GM19372 (cell line): ENCODE data around the gene GCHFR.

Source experiments
- ATAC-seq: cut with Tn5 transposase; IDR thresholded peaks from one replicate; pipeline ENCODE4 v1.9.1; 2021; ENCODE audit warnings: mild to moderate bottlenecking, low read depth, moderate library complexity; ENCODE audit not compliant: unreplicated experiment

GCHFR gene

GRCh38 chr15:40763801-40764628 lies at the start of gene GCHFR:
Gene GCHFR, plus strand, starts transcription at chr15:40764068. Its CDS starts 113 bp downstream, at chr15:40764181.
- ATAC-seq: peak; percentile 62

- ATAC-seq: no peak
These were observed 49.7 kb upstream of the GCHFR start for GRCh38 chr15:40714144-40714543.

GRCh38 chr15:40716165-40716564 lies 47.7 kb upstream of the GCHFR start:
- no peak for ATAC-seq

GRCh38 chr15:40721701-40722100 lies 42.2 kb upstream of the GCHFR start:
- no peak for ATAC-seq

DNA sequence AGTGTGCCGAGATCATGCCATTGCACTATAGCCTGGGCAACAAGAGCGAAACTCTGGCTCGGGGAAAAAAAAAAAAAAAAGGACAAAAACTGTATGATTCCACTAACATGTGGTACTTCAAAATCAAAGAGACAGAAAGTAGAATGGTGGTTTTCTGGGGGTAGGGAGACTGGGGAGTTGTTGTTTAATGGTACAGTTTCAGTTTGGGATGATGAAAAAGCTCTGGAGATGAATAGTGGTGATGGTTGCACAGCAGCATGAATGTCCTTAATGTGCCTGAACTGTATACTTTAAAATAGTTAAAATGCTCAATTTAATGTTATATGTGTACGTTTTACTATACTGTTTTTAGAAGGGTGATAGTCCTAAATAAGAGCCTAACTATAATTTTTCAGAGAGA lies 41.5 kb upstream of the GCHFR start:
- no peak for ATAC-seq

- no peak for ATAC-seq
These were observed 40.9 kb upstream of the GCHFR start for GRCh38 chr15:40722934-40723333.

- no peak for ATAC-seq
These were observed 39.9 kb upstream of the GCHFR start for GRCh38 chr15:40723919-40724318.

- no peak for ATAC-seq
These were observed 32.8 kb upstream of the GCHFR start for GRCh38 chr15:40731034-40731433.

- ATAC-seq: no peak
These were observed 27.3 kb upstream of the GCHFR start for GRCh38 chr15:40736575-40736974.

GRCh38 chr15:40737048-40737447 lies 26.8 kb upstream of the GCHFR start:
- no peak for ATAC-seq

GRCh38 chr15:40739047-40739446 lies 24.8 kb upstream of the GCHFR start:
- no peak for ATAC-seq

DNA sequence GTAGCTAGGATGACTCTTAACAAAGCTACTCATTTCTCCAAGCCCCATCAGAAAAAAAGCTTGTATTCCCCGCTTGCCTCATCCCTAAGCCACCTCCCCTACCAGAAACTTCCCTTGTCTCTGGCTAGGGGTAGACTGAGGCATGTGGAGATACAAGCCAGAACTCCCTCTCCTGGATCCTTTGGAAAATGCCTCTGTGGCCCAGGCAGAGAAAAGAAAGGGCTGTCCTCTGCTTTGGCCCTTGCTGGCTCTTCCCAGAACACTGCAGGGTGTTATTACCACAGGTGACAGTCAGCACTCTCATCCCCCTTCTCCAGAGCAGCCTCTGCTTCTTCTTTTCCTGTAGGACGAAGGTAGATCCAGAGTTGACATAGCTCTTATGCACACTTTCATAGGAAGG lies 24.0 kb upstream of the GCHFR start:
- no peak for ATAC-seq

GRCh38 chr15:40743485-40743901 lies 20.4 kb upstream of the GCHFR start:
- no peak for ATAC-seq

- ATAC-seq: no peak
These were observed 19.7 kb upstream of the GCHFR start for GRCh38 chr15:40743921-40744814.

DNA sequence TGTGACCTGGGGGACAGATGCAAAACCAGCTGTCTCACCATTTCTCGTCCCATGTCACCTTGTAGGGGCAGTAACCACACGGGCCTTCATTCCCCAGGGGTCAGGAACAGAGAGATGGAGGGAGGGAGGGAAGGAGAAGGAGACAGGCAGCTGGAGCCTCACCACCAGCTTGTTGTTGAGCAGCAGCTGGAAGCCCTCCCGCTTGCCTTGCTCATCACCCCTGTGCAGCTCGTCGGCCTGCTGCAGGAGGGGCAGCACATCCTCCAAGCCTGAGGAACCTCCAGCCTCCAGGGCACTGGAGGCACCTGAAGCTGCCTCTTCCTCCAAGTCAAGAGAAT lies 19.1 kb upstream of the GCHFR start:
- no peak for ATAC-seq

DNA sequence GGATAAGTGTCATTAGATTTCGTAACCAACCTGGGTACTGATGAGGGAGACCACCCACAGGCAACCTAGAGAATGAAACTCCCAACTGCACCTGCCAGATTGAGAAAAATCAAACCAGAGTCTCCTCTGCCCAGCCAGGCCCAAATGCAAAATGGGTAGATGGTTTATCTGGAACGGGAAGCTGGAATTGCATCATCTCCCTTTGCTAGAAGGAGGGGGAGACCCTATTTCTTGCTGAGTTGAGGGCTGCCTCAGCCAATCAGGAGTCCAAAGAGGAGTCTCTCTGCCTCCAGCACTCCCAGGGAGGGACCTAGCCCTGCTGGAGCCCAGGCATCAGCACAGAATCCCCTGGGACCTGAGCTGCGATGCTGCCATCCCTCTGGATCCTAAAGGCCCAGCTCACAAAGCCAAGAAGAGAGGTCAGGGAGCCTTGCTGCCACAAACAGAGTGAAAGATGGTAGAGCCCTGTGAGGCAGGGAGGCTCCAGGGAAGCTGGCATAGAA lies 16.9 kb upstream of the GCHFR start:
- ATAC-seq: no peak

- ATAC-seq: no peak
These were observed 15.9 kb upstream of the GCHFR start for GRCh38 chr15:40747685-40748631.

GRCh38 chr15:40749151-40749630 lies 14.7 kb upstream of the GCHFR start:
- no peak for ATAC-seq

DNA sequence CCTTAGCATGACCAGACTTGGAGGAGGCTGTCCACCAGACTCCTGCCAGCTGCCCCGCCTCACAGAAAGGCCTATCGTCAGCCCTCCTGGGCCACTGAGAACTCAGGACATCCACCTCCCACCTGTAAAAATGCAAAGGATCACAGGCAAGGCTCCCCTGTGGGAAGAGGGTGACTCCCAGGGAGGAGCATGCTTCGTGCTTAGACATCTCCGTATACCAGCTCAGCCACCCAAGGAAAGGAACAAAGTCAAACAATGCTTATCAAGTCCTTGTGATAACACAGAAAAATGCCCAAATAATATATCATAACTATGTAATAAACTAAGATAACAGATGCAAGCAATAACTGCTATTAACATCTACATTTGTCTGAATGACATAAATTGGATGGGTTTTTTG lies 13.0 kb upstream of the GCHFR start:
- ATAC-seq: no peak

DNA sequence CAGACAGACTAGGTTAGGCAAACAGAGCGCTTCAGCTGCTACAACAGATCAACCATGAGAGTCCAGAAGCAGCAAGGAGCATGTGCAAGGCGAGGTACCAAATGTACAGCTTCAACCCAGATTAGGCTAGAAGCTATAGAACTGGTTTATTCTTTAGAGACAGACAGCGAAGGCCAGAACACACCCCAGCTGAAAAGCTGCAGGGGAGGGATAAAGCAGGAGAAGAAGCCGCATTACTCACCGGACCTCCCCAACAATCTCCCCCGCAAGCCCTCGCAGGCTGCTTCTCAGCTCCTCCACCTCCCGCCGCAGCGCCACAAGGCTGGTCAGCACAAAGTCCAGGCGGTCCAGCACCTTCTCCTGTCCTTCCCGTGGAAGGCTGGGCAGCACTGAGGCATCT lies 12.1 kb upstream of the GCHFR start:
- no peak for ATAC-seq
